Measurements from ENCODE around the gene EVPL.

GRCh38 chr17:76027159-76027839 is at the start of gene EVPL:
- TF ChIP-seq POLR2A (IDR thresholded peaks at IDR 0.05) (peak in 2 of 3 donors; percentile 40), CTCF (IDR thresholded peaks at IDR 0.05) (peak in 1 of 7 experiments; percentile 3)
